ENCODE measurements around the gene CAB39. TPM values are rescaled to one million over a fixed set of nuclear protein-coding genes. Genes with fewer than 3 reads are reported as not detected.

Gene CAB39
- total and polyA plus RNA-seq, 7 donors = 60.2 to 128 (median 72.2) TPM

- H3K36me3 ChIP-seq = no peaks in the 10 kb centered on the region
- no peaks in the 10 kb centered on the region for H3K9me3 ChIP-seq
- no peak for DNase-seq
- WGBS, 2 donors = 90 to 93% methylated on average over 11 of the region's 11 CpGs
- intact Hi-C loops (cut with DNase I) = no loop called here
- H3K4me1 ChIP-seq = no peaks in the 10 kb centered on the region
- TF ChIP-seq POLR2AphosphoS5 (IDR thresholded peaks at IDR 0.05) (no peak), CTCF (IDR thresholded peaks at IDR 0.05) (no peak), EP300 (IDR thresholded peaks at IDR 0.05) (no peak), POLR2A (IDR thresholded peaks at IDR 0.05) (no peak)
- H3K27me3 ChIP-seq = no peaks in the 10 kb centered on the region
- H3K27ac ChIP-seq = no peak overlapping the region
- H3K4me3 ChIP-seq = no peak overlapping the region
Observed at GRCh38 chr2:230680463-230681170, 32.0 kb upstream of the CAB39 start.

GRCh38 chr2:230681171-230681545, 31.5 kb upstream of the CAB39 start:
- 76 to 86% methylated on average over 7 of the region's 7 CpGs for WGBS, 2 donors
- no peaks in the 10 kb centered on the region for H3K27me3 ChIP-seq
- TF ChIP-seq POLR2AphosphoS5 (IDR thresholded peaks at IDR 0.05) (no peak), EP300 (IDR thresholded peaks at IDR 0.05) (no peak), POLR2A (IDR thresholded peaks at IDR 0.05) (no peak), CTCF (IDR thresholded peaks at IDR 0.05) (no peak)
- H3K27ac ChIP-seq = no peak overlapping the region
- H3K36me3 ChIP-seq = no peaks in the 10 kb centered on the region
- no peaks in the 10 kb centered on the region for H3K4me1 ChIP-seq
- H3K9me3 ChIP-seq = no peaks in the 10 kb centered on the region
- DNase-seq = no peak
- intact Hi-C loops (cut with DNase I) = no loop called here
- no peak overlapping the region for H3K4me3 ChIP-seq

GRCh38 chr2:230682546-230682945, 30.1 kb upstream of the CAB39 start:
- Histone ChIP-seq H3K36me3 (no peaks in the 10 kb centered on the region), H3K4me1 (no peaks in the 10 kb centered on the region), H3K27me3 (no peaks in the 10 kb centered on the region), H3K27ac (no peak overlapping the region), H3K4me3 (no peak overlapping the region), H3K9me3 (no peaks in the 10 kb centered on the region)
- DNase-seq = no peak
- 95% methylated on average over 3 of the region's 3 CpGs for WGBS, 2 donors
- TF ChIP-seq EP300 (IDR thresholded peaks at IDR 0.05) (no peak), POLR2AphosphoS5 (IDR thresholded peaks at IDR 0.05) (no peak), POLR2A (IDR thresholded peaks at IDR 0.05) (no peak), CTCF (IDR thresholded peaks at IDR 0.05) (no peak)
- intact Hi-C loops (cut with DNase I) = no loop called here

GRCh38 chr2:230684270-230685168, 28.1 kb upstream of the CAB39 start:
- TF ChIP-seq EP300 (IDR thresholded peaks at IDR 0.05) = no peak
- TF ChIP-seq POLR2AphosphoS5 (IDR thresholded peaks at IDR 0.05) = no peak
- TF ChIP-seq CTCF (IDR thresholded peaks at IDR 0.05) = no peak
- no peak for TF ChIP-seq POLR2A (IDR thresholded peaks at IDR 0.05)
- H3K27me3 ChIP-seq = no peaks in the 10 kb centered on the region
- intact Hi-C loops (cut with DNase I) = no loop called here
- WGBS, 2 donors = 33 to 65% methylated on average over 8 of the region's 8 CpGs
- no peaks in the 10 kb centered on the region for H3K36me3 ChIP-seq
- DNase-seq = no peak
- H3K27ac ChIP-seq = no peak overlapping the region
- no peak overlapping the region for H3K4me3 ChIP-seq
- H3K9me3 ChIP-seq = no peaks in the 10 kb centered on the region
- no peaks in the 10 kb centered on the region for H3K4me1 ChIP-seq
